ENCODE results near the gene SLC35C1.

SLC35C1 gene

DNA sequence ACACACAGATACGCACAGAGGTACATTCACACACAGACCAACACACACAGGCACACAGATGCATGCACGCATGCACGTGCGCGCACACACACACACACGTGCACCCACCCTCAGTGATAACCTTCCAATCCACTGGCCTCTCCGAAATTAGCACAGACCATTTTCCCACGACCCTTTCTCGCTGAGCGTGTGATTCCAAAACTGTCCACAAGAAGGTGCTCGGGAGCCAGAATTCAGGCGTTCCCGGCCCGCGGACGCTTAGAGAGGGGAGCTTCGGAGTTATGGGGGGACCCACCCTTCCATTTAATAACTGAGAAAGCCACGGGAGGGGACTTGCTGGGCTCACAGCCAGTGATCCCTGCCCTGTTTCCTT, 33.8 kb upstream of the SLC35C1 start:
- peak overlapping the region; percentile 69 to 85 (median 71) for H3K4me3 ChIP-seq (ENCODE audit: low read depth in 1 of 5, low read length in 5 of 5)
- peak overlapping the region; percentile 88 for H3K27ac ChIP-seq (ENCODE audit: low read depth, low read length)
- H3K36me3 ChIP-seq (ENCODE audit: control insufficient read depth in 5 of 5, insufficient read depth in 5 of 5, low read length in 5 of 5): no peaks in the 10 kb centered on the region
- H3K27me3 ChIP-seq (ENCODE audit: control insufficient read depth in 5 of 5, insufficient read depth in 4 of 5, low read length in 5 of 5): peaks cover 0 to 8% (median 2%) of the 10 kb centered on the region in 5 donors
- H3K9ac ChIP-seq (ENCODE audit: low read length in 5 of 5): peak overlapping the region; percentile 67 to 96 (median 83)
- H3K9me3 ChIP-seq (ENCODE audit: control insufficient read depth in 5 of 5, low read length in 5 of 5): no peaks in the 10 kb centered on the region
- H3K4me1 ChIP-seq (ENCODE audit: control insufficient read depth in 5 of 5, insufficient read depth in 5 of 5, low read length in 5 of 5): peaks cover 10 to 46% (median 31%) of the 10 kb centered on the region in 5 donors

DNA sequence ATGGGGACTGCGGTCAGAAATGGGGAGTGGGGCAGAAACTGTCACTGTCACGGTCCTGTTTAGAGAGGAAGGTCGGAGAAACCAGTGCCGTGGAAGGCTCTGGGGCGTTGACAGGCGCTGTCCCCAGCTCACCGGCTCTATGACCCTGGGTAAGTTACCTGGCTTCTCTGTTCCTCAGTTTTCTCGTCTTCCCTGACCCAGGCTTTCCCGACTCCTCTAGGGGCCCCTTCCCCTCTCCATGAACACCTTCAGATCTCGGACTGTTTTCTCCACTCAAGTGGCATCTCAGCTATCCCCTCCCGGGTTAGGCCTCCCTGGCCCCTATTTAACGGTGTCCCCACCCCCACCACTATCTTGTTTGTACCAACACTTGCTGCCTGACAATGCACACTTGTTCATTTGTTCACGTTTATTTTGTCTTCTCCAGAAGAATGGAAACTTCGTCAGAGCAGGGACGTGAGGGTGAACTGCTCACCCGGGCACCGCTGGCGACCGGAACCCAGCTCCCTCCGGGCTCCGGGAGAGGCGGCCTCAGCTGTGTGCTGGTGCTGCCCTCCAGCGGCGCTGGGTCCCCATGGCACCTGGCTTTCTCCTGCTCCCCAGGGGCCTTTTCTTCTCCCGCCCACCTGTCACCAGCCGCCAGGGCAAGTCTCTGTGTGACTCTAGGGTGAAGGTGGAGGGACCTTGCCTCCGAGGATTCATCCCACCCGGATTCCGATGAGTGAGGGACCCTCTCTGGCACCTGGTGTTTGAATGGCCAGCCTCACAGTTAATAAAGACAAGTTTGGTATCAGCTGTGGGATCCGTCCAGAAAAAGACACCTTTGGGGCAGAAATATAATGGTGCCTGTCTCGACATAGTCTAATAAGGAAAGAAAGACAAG, 33.1 kb upstream of the SLC35C1 start:
- Histone ChIP-seq H3K27ac (ENCODE audit: low read depth, low read length) (peak overlapping the region; percentile 88), H3K36me3 (ENCODE audit: control insufficient read depth in 5 of 5, insufficient read depth in 5 of 5, low read length in 5 of 5) (no peaks in the 10 kb centered on the region), H3K4me3 (ENCODE audit: low read depth in 1 of 5, low read length in 5 of 5) (peak overlapping the region; percentile 69 to 85 (median 71)), H3K9ac (ENCODE audit: low read length in 5 of 5) (peak overlapping the region; percentile 67 to 96 (median 83)), H3K9me3 (ENCODE audit: control insufficient read depth in 5 of 5, low read length in 5 of 5) (no peaks in the 10 kb centered on the region), H3K4me1 (ENCODE audit: control insufficient read depth in 5 of 5, insufficient read depth in 5 of 5, low read length in 5 of 5) (peaks cover 11 to 50% (median 36%) of the 10 kb centered on the region in 5 donors), H3K27me3 (ENCODE audit: control insufficient read depth in 5 of 5, insufficient read depth in 4 of 5, low read length in 5 of 5) (peaks cover 0 to 8% (median 0%) of the 10 kb centered on the region in 5 donors)

DNA sequence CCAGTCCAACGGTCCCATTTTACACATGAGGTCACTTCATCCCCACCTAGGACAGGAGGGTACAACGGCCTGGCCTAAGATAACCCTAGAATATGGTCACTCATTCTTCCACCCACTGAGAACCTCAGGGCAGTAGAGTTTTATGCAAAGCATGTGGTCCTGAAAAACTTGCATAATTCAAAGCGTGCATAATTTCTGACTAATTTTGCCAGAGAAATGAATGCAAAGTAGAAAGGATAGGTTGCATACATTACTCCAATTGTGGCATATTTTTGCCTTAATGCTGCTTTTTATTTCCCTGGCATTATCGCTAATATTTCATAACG, 32.5 kb upstream of the SLC35C1 start:
- H3K9ac ChIP-seq (ENCODE audit: low read length in 5 of 5): peak overlapping the region in 1 of 5 donors; percentile 84
- no peaks in the 10 kb centered on the region for H3K36me3 ChIP-seq (ENCODE audit: control insufficient read depth in 5 of 5, insufficient read depth in 5 of 5, low read length in 5 of 5)
- H3K4me3 ChIP-seq (ENCODE audit: low read depth in 1 of 5, low read length in 5 of 5): peak overlapping the region in 1 of 5 donors; percentile 69
- peaks cover 0 to 8% (median 0%) of the 10 kb centered on the region in 5 donors for H3K27me3 ChIP-seq (ENCODE audit: control insufficient read depth in 5 of 5, insufficient read depth in 4 of 5, low read length in 5 of 5)
- no peaks in the 10 kb centered on the region for H3K9me3 ChIP-seq (ENCODE audit: control insufficient read depth in 5 of 5, low read length in 5 of 5)
- peak overlapping the region; percentile 88 for H3K27ac ChIP-seq (ENCODE audit: low read depth, low read length)
- H3K4me1 ChIP-seq (ENCODE audit: control insufficient read depth in 5 of 5, insufficient read depth in 5 of 5, low read length in 5 of 5): peaks cover 11 to 53% (median 37%) of the 10 kb centered on the region in 5 donors

DNA sequence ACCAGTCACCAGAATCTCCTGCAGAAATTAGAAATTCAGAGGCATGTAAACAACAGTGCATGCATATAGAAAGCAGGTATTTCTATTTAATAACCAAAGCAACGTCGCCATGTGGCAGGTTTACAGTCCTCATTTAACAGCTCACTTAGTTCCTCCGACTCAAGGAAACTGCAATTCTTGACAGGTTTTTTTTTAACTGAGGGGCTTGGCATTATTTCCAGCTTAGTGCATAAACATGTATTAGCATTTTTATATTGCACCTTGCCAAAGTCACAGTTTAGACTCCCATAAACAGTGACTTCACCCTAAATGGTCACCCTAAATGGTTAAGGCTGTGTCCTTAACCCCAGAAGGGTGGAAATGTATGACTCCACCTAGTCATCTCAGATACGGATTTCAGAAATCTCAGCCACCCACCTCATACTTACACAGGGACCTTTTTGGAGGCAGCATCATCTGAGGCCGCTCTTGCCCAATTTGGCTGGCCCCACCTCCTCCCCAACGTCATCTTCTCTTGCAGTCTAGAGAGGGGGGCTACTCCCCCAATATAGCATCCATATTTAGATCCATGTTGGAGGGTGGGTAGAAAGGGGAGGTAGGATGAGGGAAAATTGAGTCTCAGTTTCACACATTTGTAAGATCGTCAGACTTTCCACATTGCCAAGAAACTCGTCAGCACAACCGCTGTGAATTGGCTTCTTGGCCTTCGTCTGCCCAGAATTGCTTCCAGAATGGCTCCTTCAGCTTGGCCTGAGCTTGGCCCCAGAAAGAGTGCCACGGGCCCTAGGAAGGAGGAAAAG, 31.8 kb upstream of the SLC35C1 start:
- Histone ChIP-seq H3K27me3 (ENCODE audit: control insufficient read depth in 5 of 5, insufficient read depth in 4 of 5, low read length in 5 of 5) (peaks cover 0 to 8% (median 0%) of the 10 kb centered on the region in 5 donors), H3K36me3 (ENCODE audit: control insufficient read depth in 5 of 5, insufficient read depth in 5 of 5, low read length in 5 of 5) (no peaks in the 10 kb centered on the region), H3K27ac (ENCODE audit: low read depth, low read length) (peak overlapping the region; percentile 88), H3K4me3 (ENCODE audit: low read depth in 1 of 5, low read length in 5 of 5) (peak overlapping the region in 1 of 5 donors; percentile 4), H3K9me3 (ENCODE audit: control insufficient read depth in 5 of 5, low read length in 5 of 5) (no peaks in the 10 kb centered on the region), H3K9ac (ENCODE audit: low read length in 5 of 5) (peak overlapping the region in 3 of 5 donors; percentile 3 to 48 (median 9)), H3K4me1 (ENCODE audit: control insufficient read depth in 5 of 5, insufficient read depth in 5 of 5, low read length in 5 of 5) (peaks cover 11 to 60% (median 45%) of the 10 kb centered on the region in 5 donors)

DNA sequence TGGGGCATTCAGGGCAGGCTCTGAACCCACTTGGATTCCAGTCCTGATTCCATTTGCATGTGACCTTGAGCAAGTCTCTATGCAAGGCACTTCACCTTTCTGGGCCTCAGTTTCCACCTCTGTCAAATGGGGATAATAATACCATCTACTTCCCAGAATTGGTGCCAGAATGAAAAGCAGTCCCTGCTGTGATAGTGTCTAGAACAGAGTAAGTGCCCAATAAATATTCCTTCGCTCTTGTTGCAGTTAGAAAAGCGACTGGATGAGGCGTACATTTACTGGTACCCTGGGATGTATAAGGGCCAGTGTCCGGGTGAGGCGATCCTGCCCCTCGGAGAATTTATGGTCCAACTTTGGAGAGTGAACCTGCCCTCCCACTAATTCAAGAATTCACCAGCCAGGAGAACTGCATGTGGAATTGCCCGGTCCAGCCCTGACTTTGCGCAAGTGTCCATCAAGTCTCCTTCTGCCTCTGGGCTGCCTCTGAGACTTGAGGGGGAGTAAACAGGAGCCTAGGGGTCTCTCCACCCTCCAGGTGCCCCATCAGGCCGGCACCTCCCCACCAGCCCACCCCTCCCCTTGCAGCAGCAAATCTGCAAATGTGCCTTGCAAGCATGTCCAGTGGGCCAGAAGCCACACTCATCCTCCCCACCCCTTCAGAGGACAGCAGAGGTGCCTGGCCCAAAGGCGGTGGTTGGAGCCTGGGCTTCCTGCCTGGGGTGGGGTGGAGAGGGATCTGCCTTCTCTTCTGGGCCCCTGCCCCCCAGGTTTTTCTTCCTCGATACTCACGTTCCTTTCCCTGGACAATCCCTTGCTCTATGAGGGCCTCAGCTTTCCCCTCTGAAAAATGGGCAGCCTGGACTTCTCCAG, 30.9 kb upstream of the SLC35C1 start:
- Histone ChIP-seq H3K4me3 (ENCODE audit: low read depth in 1 of 5, low read length in 5 of 5) (no peak overlapping the region), H3K9ac (ENCODE audit: low read length in 5 of 5) (peak overlapping the region in 3 of 5 donors; percentile 5 to 48 (median 39)), H3K9me3 (ENCODE audit: control insufficient read depth in 5 of 5, low read length in 5 of 5) (no peaks in the 10 kb centered on the region), H3K36me3 (ENCODE audit: control insufficient read depth in 5 of 5, insufficient read depth in 5 of 5, low read length in 5 of 5) (no peaks in the 10 kb centered on the region), H3K4me1 (ENCODE audit: control insufficient read depth in 5 of 5, insufficient read depth in 5 of 5, low read length in 5 of 5) (peaks cover 11 to 60% (median 45%) of the 10 kb centered on the region in 5 donors), H3K27ac (ENCODE audit: low read depth, low read length) (peak overlapping the region; percentile 88), H3K27me3 (ENCODE audit: control insufficient read depth in 5 of 5, insufficient read depth in 4 of 5, low read length in 5 of 5) (peaks cover 0 to 4% (median 0%) of the 10 kb centered on the region in 5 donors)

DNA sequence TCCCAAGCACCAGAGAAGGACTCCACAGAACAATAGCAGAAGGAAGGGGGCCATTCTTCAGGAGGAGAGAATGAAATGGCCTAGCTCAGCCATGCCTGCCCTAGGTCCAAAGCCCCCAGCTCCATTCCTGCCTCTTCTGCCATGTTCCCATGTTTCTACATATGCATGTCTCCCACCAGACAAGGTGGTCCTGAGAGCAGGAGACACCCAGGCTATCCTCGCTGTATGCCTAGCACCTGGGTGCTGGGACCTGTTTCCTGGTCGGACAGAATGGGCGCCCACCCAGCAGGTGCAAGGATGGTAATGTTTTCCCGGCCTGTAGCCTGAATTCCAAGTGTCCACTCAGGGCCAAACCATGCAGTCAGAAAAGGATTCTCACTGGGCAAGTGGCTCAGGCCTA, 30.2 kb upstream of the SLC35C1 start:
- H3K4me3 ChIP-seq (ENCODE audit: low read depth in 1 of 5, low read length in 5 of 5): no peak overlapping the region
- H3K36me3 ChIP-seq (ENCODE audit: control insufficient read depth in 5 of 5, insufficient read depth in 5 of 5, low read length in 5 of 5): no peaks in the 10 kb centered on the region
- H3K27ac ChIP-seq (ENCODE audit: low read depth, low read length): peak overlapping the region; percentile 88
- H3K9me3 ChIP-seq (ENCODE audit: control insufficient read depth in 5 of 5, low read length in 5 of 5): no peaks in the 10 kb centered on the region
- peak overlapping the region in 3 of 5 donors; percentile 5 to 39 (median 27) for H3K9ac ChIP-seq (ENCODE audit: low read length in 5 of 5)
- peaks cover 0 to 4% (median 0%) of the 10 kb centered on the region in 5 donors for H3K27me3 ChIP-seq (ENCODE audit: control insufficient read depth in 5 of 5, insufficient read depth in 4 of 5, low read length in 5 of 5)
- peaks cover 11 to 60% (median 45%) of the 10 kb centered on the region in 5 donors for H3K4me1 ChIP-seq (ENCODE audit: control insufficient read depth in 5 of 5, insufficient read depth in 5 of 5, low read length in 5 of 5)

DNA sequence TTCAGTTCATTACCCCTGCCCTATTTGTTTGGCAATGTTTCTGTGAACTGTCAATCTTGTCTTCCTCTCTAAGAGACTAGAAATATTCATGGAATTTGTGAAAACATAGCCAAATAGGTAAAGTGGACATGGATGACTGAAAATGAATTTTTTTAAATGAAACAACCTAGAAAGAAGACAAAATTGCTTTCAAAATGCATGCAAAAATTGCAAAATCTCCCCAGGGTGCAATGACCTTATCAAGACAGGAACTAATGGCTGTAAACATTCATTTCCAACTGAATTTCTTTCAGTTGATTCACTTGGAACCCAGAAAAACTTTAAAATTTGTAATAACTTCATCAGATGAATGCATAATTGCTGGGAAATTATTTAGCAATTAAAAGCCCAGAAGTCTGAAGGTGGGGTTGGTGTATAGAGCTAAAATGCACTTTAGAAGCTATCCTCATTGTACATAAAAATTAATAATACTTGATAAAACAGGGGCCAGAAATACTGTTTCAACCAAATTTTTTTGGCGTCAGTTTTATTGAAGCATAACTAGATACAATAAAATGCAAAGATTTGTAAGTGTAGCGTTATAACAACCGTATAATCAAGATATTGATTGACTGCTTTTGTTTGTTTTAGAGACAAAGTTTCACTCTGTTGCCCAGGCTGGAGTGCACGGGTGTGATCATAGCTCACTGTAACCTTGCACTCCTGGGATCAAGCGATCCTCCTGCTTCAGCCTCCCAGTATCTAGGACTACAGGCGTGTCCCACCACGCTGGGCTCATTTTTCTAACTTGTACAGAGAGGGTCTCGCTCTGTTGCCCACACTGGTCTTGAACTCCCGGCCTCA, 27.6 kb upstream of the SLC35C1 start:
- Histone ChIP-seq H3K9me3 (ENCODE audit: control insufficient read depth in 5 of 5, low read length in 5 of 5) (no peaks in the 10 kb centered on the region), H3K27me3 (ENCODE audit: control insufficient read depth in 5 of 5, insufficient read depth in 4 of 5, low read length in 5 of 5) (no peaks in the 10 kb centered on the region), H3K9ac (ENCODE audit: low read length in 5 of 5) (peak overlapping the region in 4 of 5 donors; percentile 39 to 80 (median 68)), H3K4me3 (ENCODE audit: low read depth in 1 of 5, low read length in 5 of 5) (no peak overlapping the region), H3K4me1 (ENCODE audit: control insufficient read depth in 5 of 5, insufficient read depth in 5 of 5, low read length in 5 of 5) (peaks cover 5 to 44% (median 35%) of the 10 kb centered on the region in 5 donors), H3K36me3 (ENCODE audit: control insufficient read depth in 5 of 5, insufficient read depth in 5 of 5, low read length in 5 of 5) (no peaks in the 10 kb centered on the region), H3K27ac (ENCODE audit: low read depth, low read length) (peak overlapping the region; percentile 94)

DNA sequence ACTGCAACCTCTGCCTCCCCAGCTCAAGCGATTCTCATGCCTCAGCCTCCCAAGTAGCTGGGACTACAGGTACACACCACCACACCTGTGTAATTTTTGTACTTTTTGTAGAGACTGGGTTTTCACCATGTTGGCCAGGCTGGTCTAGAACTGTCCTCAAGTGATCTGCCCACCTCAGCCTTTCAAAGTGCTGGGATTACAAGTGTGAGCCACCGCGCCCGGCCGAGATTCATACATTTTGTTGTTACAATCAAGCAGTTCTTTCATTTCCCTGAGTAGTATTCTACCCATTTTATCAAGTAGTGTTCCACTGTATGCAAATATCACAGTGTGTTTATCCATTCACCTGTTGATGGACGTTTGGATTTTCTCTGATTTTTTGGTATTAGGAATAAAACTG, 26.6 kb upstream of the SLC35C1 start:
- no peak overlapping the region for H3K4me3 ChIP-seq (ENCODE audit: low read depth in 1 of 5, low read length in 5 of 5)
- H3K9ac ChIP-seq (ENCODE audit: low read length in 5 of 5): no peak overlapping the region
- H3K27me3 ChIP-seq (ENCODE audit: control insufficient read depth in 5 of 5, insufficient read depth in 4 of 5, low read length in 5 of 5): no peaks in the 10 kb centered on the region
- no peaks in the 10 kb centered on the region for H3K9me3 ChIP-seq (ENCODE audit: control insufficient read depth in 5 of 5, low read length in 5 of 5)
- peak overlapping the region; percentile 94 for H3K27ac ChIP-seq (ENCODE audit: low read depth, low read length)
- H3K36me3 ChIP-seq (ENCODE audit: control insufficient read depth in 5 of 5, insufficient read depth in 5 of 5, low read length in 5 of 5): no peaks in the 10 kb centered on the region
- peaks cover 5 to 35% (median 25%) of the 10 kb centered on the region in 5 donors for H3K4me1 ChIP-seq (ENCODE audit: control insufficient read depth in 5 of 5, insufficient read depth in 5 of 5, low read length in 5 of 5)

DNA sequence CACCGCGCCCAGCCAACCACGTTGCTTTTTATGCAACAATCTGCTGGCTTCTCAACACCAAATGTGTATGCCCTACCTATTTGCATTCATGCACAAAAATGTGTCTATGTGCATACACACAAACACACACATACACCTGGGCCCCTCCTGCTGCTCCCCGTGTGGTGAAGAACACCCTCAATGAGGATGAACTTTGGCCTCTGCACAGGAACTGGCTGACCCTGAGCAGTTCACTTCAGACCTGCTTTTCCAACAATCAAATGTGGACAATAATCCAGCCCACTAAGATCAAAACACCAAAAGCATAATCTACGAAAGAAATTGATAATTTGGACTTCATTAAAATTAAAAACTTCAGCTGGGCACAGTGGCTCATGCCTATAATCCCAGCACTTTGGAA, 25.3 kb upstream of the SLC35C1 start:
- H3K4me3 ChIP-seq (ENCODE audit: low read depth in 1 of 5, low read length in 5 of 5): no peak overlapping the region
- H3K9ac ChIP-seq (ENCODE audit: low read length in 5 of 5): no peak overlapping the region
- no peaks in the 10 kb centered on the region for H3K27me3 ChIP-seq (ENCODE audit: control insufficient read depth in 5 of 5, insufficient read depth in 4 of 5, low read length in 5 of 5)
- H3K9me3 ChIP-seq (ENCODE audit: control insufficient read depth in 5 of 5, low read length in 5 of 5): no peaks in the 10 kb centered on the region
- peaks cover 3 to 22% (median 17%) of the 10 kb centered on the region in 5 donors for H3K4me1 ChIP-seq (ENCODE audit: control insufficient read depth in 5 of 5, insufficient read depth in 5 of 5, low read length in 5 of 5)
- H3K36me3 ChIP-seq (ENCODE audit: control insufficient read depth in 5 of 5, insufficient read depth in 5 of 5, low read length in 5 of 5): no peaks in the 10 kb centered on the region
- H3K27ac ChIP-seq (ENCODE audit: low read depth, low read length): no peak overlapping the region

Data from subcutaneous abdominal adipose tissue (tissue), 5 donors.